Thyroid gland (tissue), 4 donors: ENCODE measurements around the gene P2RX6. TPM values are rescaled to one million over a fixed set of nuclear protein-coding genes. Genes with fewer than 3 reads are reported as not detected.
A peak's percentile ranks its signal among the peaks of the same experiment; 100 is the strongest.
"Not testable (repeated sequence)": the region's sequence is repeated elsewhere in the genome, so short reads cannot be mapped to it uniquely, and the experiment has no call there.

Source experiments
- DNase-seq, 2 donors: peaks; one replicate each; pipeline ENCODE4 v3.0.0-alpha.2; 2019
- H3K27ac ChIP-seq, 3 donors: fragments of 200-600 bp; sonication (generic); 1 replicate in 2 of 3; 2 replicates in 1 of 3; pipeline ENCODE4 v1.5.1; 2016 to 2019; ENCODE audit warnings: mild to moderate bottlenecking in 1 of 3, moderate library complexity in 1 of 3
- H3K27me3 ChIP-seq: fragments of 200-600 bp; sonication (generic); one replicate; pipeline ENCODE4 v1.5.1; 2019
- H3K36me3 ChIP-seq, 2 donors: fragments of 200-600 bp; sonication (generic); one replicate each; pipeline ENCODE4 v1.5.1; 2016 to 2019
- H3K4me1 ChIP-seq, 2 donors: fragments of 200-600 bp; sonication (generic); one replicate each; pipeline ENCODE4 v1.5.1; 2017 to 2019
- H3K4me3 ChIP-seq, 3 donors: fragments of 200-600 bp; sonication (generic); replicated peaks in 1 of 3; 1 replicate in 2 of 3; 2 replicates in 1 of 3; pipeline ENCODE4 v1.5.1; 2016; ENCODE audit warnings: mild to moderate bottlenecking in 1 of 3
- H3K9me3 ChIP-seq: fragments of 200-600 bp; sonication (generic); one replicate; pipeline ENCODE4 v1.5.1; 2017
- POLR2A ChIP-seq, 2 donors: fragments of 450-650 bp; IDR thresholded peaks; one replicate each; pipeline ENCODE4 v1.6.1; 2017; ENCODE audit warnings: antibody characterized with exemption in 2 of 2, mild to moderate bottlenecking in 2 of 2, moderate library complexity in 1 of 2
- WGBS, 2 donors: methylation state at CpG; one replicate each; pipeline ENCODE4 v1.1.5; 2017; 5-methylcytosine and 5-hydroxymethylcytosine counted together
- intact Hi-C: fragments of 100-400 bp; cut with DNase I; formaldehyde crosslinking; loops from one replicate; pipeline ENCODE4 v1.15.1; 2023
- total RNA-seq, 4 donors: library from RNA; depleted of rRNA; stranded (reverse); fragments of >200 nt; gene quantifications; one replicate each; pipeline ENCODE4 v1.2.3, GENCODE V29; 2016
- TF ChIP-seq, protein P1 (sequence below), 6 experiments: fragments of 200-600 bp in 3 of 6; fragments of 450-650 bp in 3 of 6; sonication (generic) in 3 of 6; IDR thresholded peaks; one replicate each; pipeline ENCODE4 v1.5.1; 2016 to 2019; ENCODE audit warnings: antibody characterized with exemption in 6 of 6, mild to moderate bottlenecking in 2 of 6, inconsistent platforms in 1 of 6, moderate library complexity in 1 of 6

P2RX6 gene
- total RNA-seq, 4 donors from 2014 or later = 0.40 TPM; not detected in 3

DNA sequence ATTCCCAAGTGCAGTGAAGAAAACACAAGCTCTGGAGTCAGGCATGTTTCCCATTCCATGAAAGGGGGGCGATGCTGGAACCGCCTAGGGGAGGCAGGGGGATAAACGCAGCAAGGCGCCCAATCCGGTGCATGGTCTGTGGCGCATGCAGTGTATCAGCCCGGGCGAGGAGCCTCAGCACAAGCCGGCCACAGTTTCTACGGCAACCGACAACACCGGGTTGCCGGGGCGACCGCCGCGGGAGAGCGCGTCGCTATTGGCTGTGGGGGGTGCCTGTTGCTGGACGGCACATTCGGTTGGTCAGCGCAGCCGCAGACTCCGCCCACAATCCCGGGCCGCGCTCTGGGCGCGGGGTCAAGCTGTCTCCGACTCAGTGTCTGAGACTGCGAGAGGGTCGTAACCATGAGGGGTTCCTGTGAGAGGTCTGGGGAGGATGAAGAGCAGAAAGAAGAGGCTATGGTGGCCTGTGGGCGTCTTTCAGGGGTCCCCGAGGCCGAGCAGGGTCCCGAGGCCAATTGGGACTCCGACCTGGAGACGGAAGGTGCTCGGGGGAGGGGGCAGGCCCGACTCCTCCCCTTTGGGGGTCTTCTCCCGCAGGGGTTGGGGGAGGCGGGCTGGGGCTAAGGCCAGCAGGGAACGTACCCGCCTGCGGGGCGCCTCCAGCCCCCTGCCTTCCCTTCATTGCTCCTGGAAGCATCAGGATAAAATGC lies 30.8 kb downstream of the P2RX6 start, which contains the start of gene LRRC74B:
LRRC74B (plus strand) TSS at position 362 of the 710 bp plus-strand sequence; CDS start at position 403, 41 bp downstream.
- peak; percentile 77 to 87 for DNase-seq
- Histone ChIP-seq H3K27ac (no peak within 1 kb of the TSS), H3K9me3 (no peaks in the 10 kb centered on the region), H3K36me3 (no peaks in the 10 kb centered on the region), H3K27me3 (no peaks in the 10 kb centered on the region), H3K4me1 (peaks cover 7 to 12% of the 10 kb centered on the region in 2 donors), H3K4me3 (peak within 1 kb of the TSS in 1 of 3 donors; percentile 10)
- intact Hi-C loops = no loop called here
- TF ChIP-seq, protein P1, sequence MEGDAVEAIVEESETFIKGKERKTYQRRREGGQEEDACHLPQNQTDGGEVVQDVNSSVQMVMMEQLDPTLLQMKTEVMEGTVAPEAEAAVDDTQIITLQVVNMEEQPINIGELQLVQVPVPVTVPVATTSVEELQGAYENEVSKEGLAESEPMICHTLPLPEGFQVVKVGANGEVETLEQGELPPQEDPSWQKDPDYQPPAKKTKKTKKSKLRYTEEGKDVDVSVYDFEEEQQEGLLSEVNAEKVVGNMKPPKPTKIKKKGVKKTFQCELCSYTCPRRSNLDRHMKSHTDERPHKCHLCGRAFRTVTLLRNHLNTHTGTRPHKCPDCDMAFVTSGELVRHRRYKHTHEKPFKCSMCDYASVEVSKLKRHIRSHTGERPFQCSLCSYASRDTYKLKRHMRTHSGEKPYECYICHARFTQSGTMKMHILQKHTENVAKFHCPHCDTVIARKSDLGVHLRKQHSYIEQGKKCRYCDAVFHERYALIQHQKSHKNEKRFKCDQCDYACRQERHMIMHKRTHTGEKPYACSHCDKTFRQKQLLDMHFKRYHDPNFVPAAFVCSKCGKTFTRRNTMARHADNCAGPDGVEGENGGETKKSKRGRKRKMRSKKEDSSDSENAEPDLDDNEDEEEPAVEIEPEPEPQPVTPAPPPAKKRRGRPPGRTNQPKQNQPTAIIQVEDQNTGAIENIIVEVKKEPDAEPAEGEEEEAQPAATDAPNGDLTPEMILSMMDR (IDR thresholded peaks at IDR 0.05) = no peak
- no peak for TF ChIP-seq POLR2A (IDR thresholded peaks at IDR 0.05)
- 8 to 31% methylated on average over 9 to 12 of the region's 47 CpGs for WGBS, 2 donors

DNA sequence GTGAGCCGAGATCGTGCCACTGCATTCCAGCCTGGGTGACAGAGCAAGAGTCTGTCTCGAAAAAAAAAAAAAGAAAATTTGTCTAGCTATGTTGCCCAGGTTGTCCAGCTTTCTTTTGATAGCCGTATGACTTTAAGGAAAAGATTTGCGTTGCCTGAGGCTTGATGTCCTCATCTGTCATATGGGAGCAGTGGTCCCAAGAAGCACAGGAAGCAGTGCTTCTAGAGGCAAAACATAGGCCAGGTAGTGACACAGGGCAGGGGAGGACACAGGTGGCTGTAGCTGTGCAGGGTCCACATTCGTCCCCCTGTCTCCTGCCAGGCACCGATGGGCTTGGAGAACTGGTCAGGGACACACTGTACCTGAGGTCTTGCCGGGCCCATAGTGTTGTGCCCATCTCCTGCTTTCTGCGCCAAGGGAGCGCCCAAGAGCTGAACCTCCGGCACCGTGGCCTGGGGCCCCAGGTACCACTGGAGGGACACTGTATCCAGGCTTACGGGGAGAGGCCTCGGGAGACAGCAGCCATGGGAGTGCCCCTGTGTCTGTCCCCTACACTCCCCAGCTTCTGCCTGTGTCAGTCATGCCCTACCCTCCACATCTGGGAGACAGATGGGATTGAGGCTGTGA lies 32.2 kb downstream of the P2RX6 start:
- DNase-seq = no peak
- no peak overlapping the region for H3K4me3 ChIP-seq
- H3K36me3 ChIP-seq = no peaks in the 10 kb centered on the region
- no peaks in the 10 kb centered on the region for H3K27me3 ChIP-seq
- WGBS, 2 donors = 90 to 93% methylated on average over 14 of the region's 14 CpGs
- intact Hi-C loops = no loop called here
- TF ChIP-seq, protein P1 (IDR thresholded peaks at IDR 0.05) = no peak
- no peak for TF ChIP-seq POLR2A (IDR thresholded peaks at IDR 0.05)
- no peak overlapping the region for H3K27ac ChIP-seq
- H3K9me3 ChIP-seq = no peaks in the 10 kb centered on the region
- H3K4me1 ChIP-seq = peaks cover 7 to 12% of the 10 kb centered on the region in 2 donors

DNA sequence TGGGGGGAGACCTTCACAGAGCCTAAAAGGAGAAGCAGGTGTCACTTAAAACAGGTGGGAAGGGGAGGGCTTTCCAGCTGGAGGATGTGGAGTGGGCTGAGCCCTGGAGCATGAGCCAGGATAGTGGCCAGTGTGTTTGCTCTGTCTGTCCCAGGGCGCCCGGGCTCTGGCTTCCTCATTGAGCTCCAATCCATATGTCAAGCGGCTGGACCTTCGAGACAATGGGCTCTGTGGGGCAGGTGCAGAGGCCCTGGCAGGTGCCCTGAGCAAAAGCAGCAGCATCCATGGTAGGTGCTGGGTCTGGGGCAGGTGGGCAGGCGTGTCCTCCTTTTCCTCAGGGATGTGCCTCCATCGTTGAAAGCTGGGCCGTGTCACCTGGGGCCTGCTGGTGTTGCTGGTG lies 32.8 kb downstream of the P2RX6 start:
- no peaks in the 10 kb centered on the region for H3K36me3 ChIP-seq
- H3K9me3 ChIP-seq = no peaks in the 10 kb centered on the region
- H3K4me3 ChIP-seq = no peak overlapping the region
- WGBS, 2 donors = 79 to 88% methylated on average over 7 of the region's 7 CpGs
- intact Hi-C loops = no loop called here
- no peak for DNase-seq
- H3K4me1 ChIP-seq = peaks cover 7 to 12% of the 10 kb centered on the region in 2 donors
- H3K27ac ChIP-seq = no peak overlapping the region
- TF ChIP-seq, protein P1 (IDR thresholded peaks at IDR 0.05) = no peak
- TF ChIP-seq POLR2A (IDR thresholded peaks at IDR 0.05) = no peak
- no peaks in the 10 kb centered on the region for H3K27me3 ChIP-seq

DNA sequence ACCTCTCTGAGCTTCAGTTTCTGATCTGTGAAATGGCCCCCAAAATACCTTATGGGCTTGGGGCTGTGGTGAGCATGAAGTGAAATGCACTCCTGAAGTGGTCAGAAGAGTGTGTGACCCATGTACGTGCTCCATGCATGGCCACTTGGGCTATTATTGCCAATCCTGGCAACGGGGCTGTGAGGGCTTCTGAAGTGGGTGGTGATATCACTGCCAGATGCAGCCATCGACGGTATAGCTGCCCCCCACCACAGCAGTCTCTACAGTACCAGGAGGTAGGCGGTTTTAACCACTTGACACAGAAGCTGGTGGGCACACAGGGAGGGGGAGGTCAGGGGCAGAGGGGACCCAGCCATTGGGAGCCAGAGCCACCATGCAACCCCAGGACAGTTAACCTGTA lies 33.5 kb downstream of the P2RX6 start:
- H3K9me3 ChIP-seq, H3K27me3 ChIP-seq, DNase-seq, H3K36me3 ChIP-seq, H3K4me3 ChIP-seq, H3K27ac ChIP-seq, intact Hi-C loops: not testable (repeated sequence)
- peaks cover 7 to 12% of the 10 kb centered on the region in 2 donors for H3K4me1 ChIP-seq
- WGBS, 2 donors = 68 to 75% methylated on average over 1 to 5 of the region's 5 CpGs

DNA sequence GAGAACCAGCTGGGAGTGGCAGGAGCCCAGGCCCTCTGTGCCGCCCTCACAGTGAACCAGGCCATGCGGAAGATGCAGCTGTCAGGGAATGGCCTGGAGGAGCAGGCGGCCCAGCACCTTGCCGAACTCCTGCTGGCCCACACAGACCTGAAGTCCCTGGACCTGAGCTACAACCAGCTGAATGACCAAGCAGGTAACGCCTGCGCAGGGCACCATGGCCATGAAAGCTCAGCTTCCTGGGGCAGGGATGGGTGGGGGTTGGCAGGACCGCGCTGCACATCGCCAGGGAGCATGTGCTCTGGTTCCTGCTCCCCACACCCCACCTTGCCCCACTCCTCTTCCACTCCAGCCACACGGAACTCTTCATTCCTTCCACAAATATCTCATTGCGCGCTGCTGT lies 34.0 kb downstream of the P2RX6 start:
- H3K4me1 ChIP-seq = peaks cover 7 to 12% of the 10 kb centered on the region in 2 donors
- DNase-seq, intact Hi-C loops, H3K9me3 ChIP-seq, H3K36me3 ChIP-seq, H3K27me3 ChIP-seq, H3K4me3 ChIP-seq, H3K27ac ChIP-seq: not testable (repeated sequence)
- WGBS, 2 donors = 100% methylated on average over 2 of the region's 12 CpGs; no CpG with 5 or more reads in 1 of the 2 donors
